HEK293 (cell line): ENCODE measurements around the gene WDR20.

Experiments
- HOXA7 ChIP-seq: sonication (generic); formaldehyde crosslinking; IDR thresholded peaks from 2 replicates; pipeline ENCODE4 v1.8.1; 2022; ENCODE audit warnings: missing genetic modification reagents, borderline replicate concordance
- HOXD13 ChIP-seq: sonication (generic); formaldehyde crosslinking; IDR thresholded peaks from 2 replicates; pipeline ENCODE4 v1.8.0; 2022; ENCODE audit warnings: missing genetic modification reagents, borderline replicate concordance
- TCF7L2 ChIP-seq: IDR thresholded peaks from 2 replicates; pipeline ENCODE4 v1.6.1; 2011; ENCODE audit warnings: low read depth, mild to moderate bottlenecking, inconsistent platforms, low read length, moderate library complexity, borderline replicate concordance
- ZBTB8A ChIP-seq: fragments of 450-650 bp; formaldehyde crosslinking; IDR thresholded peaks from 2 replicates; pipeline ENCODE4 v1.5.1; 2016; ENCODE audit warnings: missing biosample characterization, missing genetic modification characterization
- ZNF366 ChIP-seq: fragments of 450-650 bp; formaldehyde crosslinking; conservative IDR thresholded peaks from 2 replicates; pipeline ENCODE4 v1.5.1; 2016; ENCODE audit warnings: missing biosample characterization, missing genetic modification characterization
- TF ChIP-seq, protein P1 (sequence below): fragments of 450-650 bp; IDR thresholded peaks from 2 replicates; pipeline ENCODE4 v1.5.1; 2018; ENCODE audit warnings: missing biosample characterization, mild to moderate bottlenecking, missing genetic modification characterization
- TF ChIP-seq, protein P2 (sequence below): fragments of 450-650 bp; formaldehyde crosslinking; IDR thresholded peaks from 2 replicates; pipeline ENCODE4 v1.5.1; 2016; ENCODE audit warnings: missing biosample characterization, missing genetic modification characterization
- TF ChIP-seq, protein P3 (sequence below): fragments of 450-650 bp; formaldehyde crosslinking; optimal IDR thresholded peaks from 2 replicates; pipeline ENCODE3; 2016; ENCODE audit warnings: missing biosample characterization, mild to moderate bottlenecking, missing genetic modification characterization
- TF ChIP-seq, protein P4 (sequence below): fragments of 450-650 bp; formaldehyde crosslinking; IDR thresholded peaks from 2 replicates; pipeline ENCODE4 v1.5.1; 2016; ENCODE audit warnings: missing biosample characterization, missing genetic modification characterization

DNA sequence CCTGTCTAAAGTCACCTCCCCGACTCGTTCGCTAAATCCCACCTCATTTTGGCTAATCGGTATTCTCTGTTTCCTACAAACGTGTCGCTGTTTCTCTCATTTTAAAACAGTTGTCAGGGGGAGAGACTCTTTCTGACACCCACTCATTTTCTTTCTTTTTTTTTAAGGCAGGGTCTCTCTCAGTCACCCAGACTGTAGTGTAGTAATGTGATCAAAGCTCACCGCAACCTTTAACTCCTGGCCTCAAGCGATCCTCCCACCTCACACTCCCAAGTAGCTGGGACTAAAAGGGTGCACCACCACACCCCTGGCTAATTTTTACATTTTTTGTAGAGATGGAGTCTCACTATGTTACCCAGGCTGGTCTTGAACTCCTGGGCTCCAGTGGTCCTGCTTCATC, 19.1 kb downstream of the WDR20 start:
- TF ChIP-seq, protein P1, sequence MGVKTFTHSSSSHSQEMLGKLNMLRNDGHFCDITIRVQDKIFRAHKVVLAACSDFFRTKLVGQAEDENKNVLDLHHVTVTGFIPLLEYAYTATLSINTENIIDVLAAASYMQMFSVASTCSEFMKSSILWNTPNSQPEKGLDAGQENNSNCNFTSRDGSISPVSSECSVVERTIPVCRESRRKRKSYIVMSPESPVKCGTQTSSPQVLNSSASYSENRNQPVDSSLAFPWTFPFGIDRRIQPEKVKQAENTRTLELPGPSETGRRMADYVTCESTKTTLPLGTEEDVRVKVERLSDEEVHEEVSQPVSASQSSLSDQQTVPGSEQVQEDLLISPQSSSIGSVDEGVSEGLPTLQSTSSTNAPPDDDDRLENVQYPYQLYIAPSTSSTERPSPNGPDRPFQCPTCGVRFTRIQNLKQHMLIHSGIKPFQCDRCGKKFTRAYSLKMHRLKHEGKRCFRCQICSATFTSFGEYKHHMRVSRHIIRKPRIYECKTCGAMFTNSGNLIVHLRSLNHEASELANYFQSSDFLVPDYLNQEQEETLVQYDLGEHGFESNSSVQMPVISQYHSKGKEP (tag by site-specific recombination) = no peak
- TF ChIP-seq HOXD13 (CRISPR knock-in tag) (no peak), ZNF366 (tag by site-specific recombination) (no peak), TCF7L2 (no peak), ZBTB8A (tag by site-specific recombination) (no peak), HOXA7 (CRISPR knock-in tag) (no peak)
- TF ChIP-seq, protein P2, sequence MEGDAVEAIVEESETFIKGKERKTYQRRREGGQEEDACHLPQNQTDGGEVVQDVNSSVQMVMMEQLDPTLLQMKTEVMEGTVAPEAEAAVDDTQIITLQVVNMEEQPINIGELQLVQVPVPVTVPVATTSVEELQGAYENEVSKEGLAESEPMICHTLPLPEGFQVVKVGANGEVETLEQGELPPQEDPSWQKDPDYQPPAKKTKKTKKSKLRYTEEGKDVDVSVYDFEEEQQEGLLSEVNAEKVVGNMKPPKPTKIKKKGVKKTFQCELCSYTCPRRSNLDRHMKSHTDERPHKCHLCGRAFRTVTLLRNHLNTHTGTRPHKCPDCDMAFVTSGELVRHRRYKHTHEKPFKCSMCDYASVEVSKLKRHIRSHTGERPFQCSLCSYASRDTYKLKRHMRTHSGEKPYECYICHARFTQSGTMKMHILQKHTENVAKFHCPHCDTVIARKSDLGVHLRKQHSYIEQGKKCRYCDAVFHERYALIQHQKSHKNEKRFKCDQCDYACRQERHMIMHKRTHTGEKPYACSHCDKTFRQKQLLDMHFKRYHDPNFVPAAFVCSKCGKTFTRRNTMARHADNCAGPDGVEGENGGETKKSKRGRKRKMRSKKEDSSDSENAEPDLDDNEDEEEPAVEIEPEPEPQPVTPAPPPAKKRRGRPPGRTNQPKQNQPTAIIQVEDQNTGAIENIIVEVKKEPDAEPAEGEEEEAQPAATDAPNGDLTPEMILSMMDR (tag by site-specific recombination) = no peak
- TF ChIP-seq, protein P3, sequence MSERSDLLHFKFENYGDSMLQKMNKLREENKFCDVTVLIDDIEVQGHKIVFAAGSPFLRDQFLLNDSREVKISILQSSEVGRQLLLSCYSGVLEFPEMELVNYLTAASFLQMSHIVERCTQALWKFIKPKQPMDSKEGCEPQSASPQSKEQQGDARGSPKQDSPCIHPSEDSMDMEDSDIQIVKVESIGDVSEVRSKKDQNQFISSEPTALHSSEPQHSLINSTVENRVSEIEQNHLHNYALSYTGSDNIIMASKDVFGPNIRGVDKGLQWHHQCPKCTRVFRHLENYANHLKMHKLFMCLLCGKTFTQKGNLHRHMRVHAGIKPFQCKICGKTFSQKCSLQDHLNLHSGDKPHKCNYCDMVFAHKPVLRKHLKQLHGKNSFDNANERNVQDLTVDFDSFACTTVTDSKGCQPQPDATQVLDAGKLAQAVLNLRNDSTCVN (tag by site-specific recombination) = no peak
- TF ChIP-seq, protein P4, sequence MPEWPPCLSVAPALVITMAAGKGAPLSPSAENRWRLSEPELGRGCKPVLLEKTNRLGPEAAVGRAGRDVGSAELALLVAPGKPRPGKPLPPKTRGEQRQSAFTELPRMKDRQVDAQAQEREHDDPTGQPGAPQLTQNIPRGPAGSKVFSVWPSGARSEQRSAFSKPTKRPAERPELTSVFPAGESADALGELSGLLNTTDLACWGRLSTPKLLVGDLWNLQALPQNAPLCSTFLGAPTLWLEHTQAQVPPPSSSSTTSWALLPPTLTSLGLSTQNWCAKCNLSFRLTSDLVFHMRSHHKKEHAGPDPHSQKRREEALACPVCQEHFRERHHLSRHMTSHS (tag by site-specific recombination) = no peak
